Measurements from ENCODE around the gene SLC24A5.

Gene SLC24A5

GRCh38 chr15:48121849-48122248 lies 1.1 kb downstream of the SLC24A5 start:
- H3K4me3 ChIP-seq (ENCODE audit: low read depth, low read length) = no peak overlapping the region
- in situ Hi-C loops (cut with HindIII; ENCODE audit: low sequenced_read_pairs) = no loop called here
- TF ChIP-seq, protein P1, sequence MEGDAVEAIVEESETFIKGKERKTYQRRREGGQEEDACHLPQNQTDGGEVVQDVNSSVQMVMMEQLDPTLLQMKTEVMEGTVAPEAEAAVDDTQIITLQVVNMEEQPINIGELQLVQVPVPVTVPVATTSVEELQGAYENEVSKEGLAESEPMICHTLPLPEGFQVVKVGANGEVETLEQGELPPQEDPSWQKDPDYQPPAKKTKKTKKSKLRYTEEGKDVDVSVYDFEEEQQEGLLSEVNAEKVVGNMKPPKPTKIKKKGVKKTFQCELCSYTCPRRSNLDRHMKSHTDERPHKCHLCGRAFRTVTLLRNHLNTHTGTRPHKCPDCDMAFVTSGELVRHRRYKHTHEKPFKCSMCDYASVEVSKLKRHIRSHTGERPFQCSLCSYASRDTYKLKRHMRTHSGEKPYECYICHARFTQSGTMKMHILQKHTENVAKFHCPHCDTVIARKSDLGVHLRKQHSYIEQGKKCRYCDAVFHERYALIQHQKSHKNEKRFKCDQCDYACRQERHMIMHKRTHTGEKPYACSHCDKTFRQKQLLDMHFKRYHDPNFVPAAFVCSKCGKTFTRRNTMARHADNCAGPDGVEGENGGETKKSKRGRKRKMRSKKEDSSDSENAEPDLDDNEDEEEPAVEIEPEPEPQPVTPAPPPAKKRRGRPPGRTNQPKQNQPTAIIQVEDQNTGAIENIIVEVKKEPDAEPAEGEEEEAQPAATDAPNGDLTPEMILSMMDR (IDR thresholded peaks at IDR 0.05; ENCODE audit: low read depth, low read length, missing control alignments) = no peak
- no peak for DNase-seq (ENCODE audit: low read depth)

- no peak for DNase-seq (ENCODE audit: low read depth)
- TF ChIP-seq, protein P1 (IDR thresholded peaks at IDR 0.05; ENCODE audit: low read depth, low read length, missing control alignments) = no peak
- in situ Hi-C loops (cut with HindIII; ENCODE audit: low sequenced_read_pairs) = no loop called here
- no peak overlapping the region for H3K4me3 ChIP-seq (ENCODE audit: low read depth, low read length)
Measured at GRCh38 chr15:48126667-48127355, 6.0 kb downstream of the SLC24A5 start.

DNA sequence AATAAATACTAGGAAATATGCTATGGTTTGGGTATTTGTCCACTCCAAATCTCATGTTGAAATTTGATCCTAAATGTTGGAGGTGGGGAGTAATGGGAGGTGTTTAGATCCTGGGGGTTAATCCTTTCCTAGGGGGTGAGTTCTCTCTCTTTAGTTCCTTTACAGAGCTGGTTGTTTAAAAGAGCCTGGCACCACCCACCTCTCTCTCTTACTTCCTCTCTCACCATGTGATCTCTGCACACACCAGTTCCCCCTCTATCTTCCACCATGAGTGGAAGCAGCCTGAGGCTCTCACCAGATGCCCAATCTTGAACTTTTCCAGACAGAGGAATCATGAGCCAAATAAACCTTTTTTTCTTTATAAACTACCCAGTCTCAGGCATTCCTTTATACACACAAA lies 10.5 kb downstream of the SLC24A5 start:
- TF ChIP-seq, protein P1 (IDR thresholded peaks at IDR 0.05; ENCODE audit: low read depth, low read length, missing control alignments) = no peak
- in situ Hi-C loops (cut with HindIII; ENCODE audit: low sequenced_read_pairs) = no loop called here
- H3K4me3 ChIP-seq (ENCODE audit: low read depth, low read length) = no peak overlapping the region
- DNase-seq (ENCODE audit: low read depth) = no peak

- TF ChIP-seq, protein P1 (IDR thresholded peaks at IDR 0.05; ENCODE audit: low read depth, low read length, missing control alignments) = no peak
- no peak overlapping the region for H3K4me3 ChIP-seq (ENCODE audit: low read depth, low read length)
- DNase-seq (ENCODE audit: low read depth) = no peak
- in situ Hi-C loops (cut with HindIII; ENCODE audit: low sequenced_read_pairs) = no loop called here
Measured at GRCh38 chr15:48132874-48133273, 12.1 kb downstream of the SLC24A5 start.

- in situ Hi-C loops (cut with HindIII; ENCODE audit: low sequenced_read_pairs) = no loop called here
- no peak overlapping the region for H3K4me3 ChIP-seq (ENCODE audit: low read depth, low read length)
- TF ChIP-seq, protein P1 (IDR thresholded peaks at IDR 0.05; ENCODE audit: low read depth, low read length, missing control alignments) = no peak
- DNase-seq (ENCODE audit: low read depth) = no peak
Measured at GRCh38 chr15:48143856-48144255, 23.1 kb downstream of the SLC24A5 start.

GRCh38 chr15:48144889-48145288 lies 24.1 kb downstream of the SLC24A5 start:
- in situ Hi-C loops (cut with HindIII; ENCODE audit: low sequenced_read_pairs) = no loop called here

More at GRCh38 chr15:48144889-48145288, 24.1 kb downstream of the SLC24A5 start:
- no peak for DNase-seq (ENCODE audit: low read depth)
- TF ChIP-seq, protein P1 (IDR thresholded peaks at IDR 0.05; ENCODE audit: low read depth, low read length, missing control alignments) = no peak
- H3K4me3 ChIP-seq (ENCODE audit: low read depth, low read length) = no peak overlapping the region
